RKO (cell line): ENCODE data around the gene CTNNA3.

ENCODE experiments used
- DNase-seq: peaks from one replicate; pipeline ENCODE4 v3.0.0-alpha.2; 2016; ENCODE audit warnings: low spot score

CTNNA3 gene

DNA sequence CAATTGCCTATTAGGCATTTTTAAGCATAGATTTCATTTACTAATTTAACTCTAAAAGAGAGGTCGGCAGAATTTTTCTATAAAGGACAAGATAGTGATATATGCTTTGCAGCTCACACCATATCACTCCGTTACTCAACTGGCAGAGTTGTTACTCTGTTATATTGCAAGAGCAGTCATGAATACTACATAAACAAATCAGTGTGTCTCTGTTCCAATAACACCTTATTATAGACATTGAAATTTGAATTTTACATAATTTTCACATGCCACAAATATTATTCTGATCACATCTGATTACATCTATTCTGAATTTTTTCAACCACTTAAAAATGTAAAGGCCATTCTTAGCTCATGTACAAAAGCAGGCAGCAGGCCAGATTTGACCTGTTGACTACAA lies 1624.1 kb downstream of the CTNNA3 start:
- no peak for DNase-seq

- no peak for DNase-seq
Observed at GRCh38 chr10:66058594-66058993, 1637.4 kb downstream of the CTNNA3 start.

GRCh38 chr10:66049335-66049734 lies 1646.7 kb downstream of the CTNNA3 start:
- DNase-seq: no peak

GRCh38 chr10:66045859-66046258 lies 1650.1 kb downstream of the CTNNA3 start:
- no peak for DNase-seq

- DNase-seq: no peak
Observed at GRCh38 chr10:66041771-66042170, 1654.2 kb downstream of the CTNNA3 start.

- DNase-seq: no peak
Observed at GRCh38 chr10:66038623-66039022, 1657.4 kb downstream of the CTNNA3 start.

GRCh38 chr10:66026321-66026720 lies 1669.7 kb downstream of the CTNNA3 start:
- DNase-seq: no peak

DNA sequence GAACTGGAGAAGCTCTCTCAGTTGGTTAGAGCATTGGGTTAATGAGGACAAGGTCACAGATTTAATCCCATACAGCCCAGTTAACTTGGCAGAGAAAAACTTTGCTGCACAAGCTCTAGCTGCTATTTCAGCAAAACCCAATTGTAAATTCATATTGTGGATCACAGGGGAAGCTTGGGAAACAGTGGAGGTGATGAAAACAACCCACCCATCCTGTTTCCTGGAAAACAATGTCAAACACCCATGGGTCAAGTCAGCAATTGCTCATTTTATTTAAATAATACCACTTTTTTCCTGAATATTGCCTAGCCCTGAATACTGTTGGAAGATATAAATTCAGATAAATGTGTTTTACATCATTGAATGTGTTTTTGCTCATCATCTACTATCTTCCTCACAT lies 1670.8 kb downstream of the CTNNA3 start:
- no peak for DNase-seq

DNA sequence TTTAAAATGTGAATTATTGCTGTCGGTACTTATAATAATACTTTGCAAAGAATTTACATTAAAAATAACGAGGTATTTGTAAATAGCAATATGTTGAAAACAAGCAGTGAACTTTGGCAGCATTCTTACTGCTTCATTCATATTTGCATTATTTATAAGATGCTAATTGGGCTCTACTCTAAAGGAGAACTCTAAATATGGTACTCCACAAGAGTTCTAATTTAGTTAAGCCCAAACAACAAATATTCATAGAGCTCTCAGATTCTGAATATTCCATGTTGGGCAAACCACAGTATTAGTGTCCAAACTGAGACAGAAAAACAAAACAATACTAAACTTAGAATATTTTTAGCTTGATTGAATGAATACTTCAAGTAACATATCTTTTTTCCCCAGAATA lies 1674.6 kb downstream of the CTNNA3 start:
- no peak for DNase-seq

DNA sequence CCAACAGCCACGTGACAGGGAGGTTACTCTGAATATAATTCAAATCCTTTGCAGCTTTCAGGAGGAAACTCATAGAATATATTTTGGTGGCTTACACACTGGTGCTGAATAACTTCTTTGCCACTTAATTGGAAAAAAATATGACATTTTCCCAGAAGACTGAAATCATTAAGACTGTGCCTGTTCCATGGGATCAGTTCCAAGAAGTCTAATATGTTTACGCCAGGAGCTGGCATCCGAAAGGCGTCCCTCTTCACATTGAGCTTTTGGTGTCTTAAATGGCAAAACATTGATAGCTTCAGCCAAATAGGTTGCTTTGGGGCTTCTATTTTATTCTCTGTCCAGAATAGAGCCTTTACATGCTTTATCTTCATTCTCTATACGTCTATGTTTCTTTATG lies 1687.8 kb downstream of the CTNNA3 start:
- DNase-seq: no peak

- no peak for DNase-seq
Observed at GRCh38 chr10:66006411-66006810, 1689.6 kb downstream of the CTNNA3 start.

GRCh38 chr10:65993451-65993850 lies 1702.5 kb downstream of the CTNNA3 start:
- no peak for DNase-seq

- no peak for DNase-seq
Observed at GRCh38 chr10:65968871-65969270, 1727.1 kb downstream of the CTNNA3 start.

GRCh38 chr10:65968437-65968836 lies 1727.6 kb downstream of the CTNNA3 start:
- DNase-seq: no peak

DNA sequence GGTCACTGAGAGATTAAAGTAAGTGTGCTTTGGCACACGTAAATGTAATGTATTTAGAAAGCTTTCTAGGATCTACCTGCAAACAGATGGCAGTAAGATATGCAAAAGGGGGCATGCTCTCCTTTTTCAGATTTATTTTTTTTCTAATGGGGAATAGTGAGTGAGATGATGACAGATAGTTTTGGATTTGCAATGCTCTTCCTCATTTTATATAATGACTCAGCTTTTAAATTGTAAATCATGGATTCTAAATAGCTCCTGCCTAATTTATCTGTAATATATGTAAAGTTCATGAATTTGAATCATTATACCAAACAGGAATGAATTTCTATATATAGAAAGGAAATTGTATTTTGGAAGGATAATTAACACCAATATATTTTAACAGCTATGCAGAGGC lies 1731.8 kb downstream of the CTNNA3 start:
- no peak for DNase-seq

DNA sequence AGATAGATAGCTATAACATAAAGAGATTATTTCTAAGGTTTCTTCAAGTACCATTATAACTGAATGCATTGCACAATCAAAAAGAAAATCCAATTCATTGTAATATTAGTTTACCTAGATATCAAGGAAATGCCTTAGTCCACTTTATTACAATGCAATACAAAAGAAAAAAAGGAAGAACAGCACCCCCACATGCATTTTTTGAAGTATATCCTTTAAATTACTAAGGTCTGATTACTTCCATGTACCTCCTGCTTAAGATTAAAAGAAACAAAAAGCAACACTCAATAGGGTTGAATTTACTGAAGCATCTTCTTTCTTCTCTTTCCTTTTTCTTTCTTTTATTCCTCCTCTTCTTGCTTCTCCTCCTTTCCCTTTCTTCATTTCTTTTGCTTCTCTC lies 1743.9 kb downstream of the CTNNA3 start:
- peak; percentile 1 for DNase-seq

DNA sequence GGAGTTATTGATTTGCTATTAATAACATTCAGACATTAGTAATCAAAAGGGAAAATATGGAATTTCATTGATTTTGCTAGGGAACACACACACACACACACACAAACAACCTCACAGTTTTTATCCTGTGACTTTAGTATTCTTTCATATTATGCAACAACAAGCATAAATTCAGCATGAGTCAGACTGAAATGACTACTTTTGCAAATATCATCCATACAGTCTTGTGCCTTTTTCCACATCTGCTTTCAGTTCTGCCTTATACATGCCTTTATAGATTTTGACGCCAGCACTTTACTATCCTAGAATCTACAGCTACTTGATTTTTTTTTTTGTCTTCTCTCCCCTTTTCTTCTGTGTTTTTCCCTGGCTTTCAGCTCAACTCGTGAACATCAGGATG lies 1745.9 kb downstream of the CTNNA3 start:
- DNase-seq: peak; percentile 27

DNA sequence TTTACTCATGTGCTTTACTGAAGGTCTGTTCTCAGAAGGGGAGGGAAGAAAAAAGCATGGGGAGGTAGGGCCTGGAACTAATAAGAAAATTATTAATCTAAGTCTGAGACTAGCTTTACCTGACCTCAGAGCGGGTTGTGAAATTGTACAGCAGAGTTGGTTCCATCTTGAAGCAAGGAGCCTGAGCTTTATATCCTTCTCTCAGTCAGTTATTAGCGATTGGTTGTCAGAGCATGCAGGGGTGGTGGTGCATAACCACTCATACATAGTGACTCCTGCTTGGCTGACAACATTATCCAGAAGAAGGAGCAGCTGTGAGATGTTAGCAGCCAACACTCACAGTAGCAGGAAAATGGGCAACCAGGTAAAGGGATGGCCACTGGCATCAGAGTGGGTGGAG lies 1746.5 kb downstream of the CTNNA3 start:
- DNase-seq: no peak

DNA sequence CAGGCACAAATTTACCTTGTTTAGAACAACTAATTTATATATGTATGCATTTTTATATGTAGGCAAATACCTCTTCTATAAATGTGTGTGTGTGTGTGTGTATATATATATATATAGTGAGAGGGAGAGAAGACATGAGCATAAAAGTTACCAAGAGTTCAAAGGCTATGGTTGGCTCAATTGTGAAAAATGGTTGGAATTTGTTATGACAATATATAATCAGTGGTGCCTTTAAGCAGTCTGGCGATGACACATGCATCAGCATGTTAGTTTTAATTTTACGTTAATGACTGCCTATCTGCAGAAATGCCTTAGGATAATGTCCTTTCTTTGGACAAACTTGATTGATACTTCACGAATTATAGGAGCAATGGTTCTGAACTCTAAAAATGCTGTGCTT lies 1750.9 kb downstream of the CTNNA3 start:
- no peak for DNase-seq

DNA sequence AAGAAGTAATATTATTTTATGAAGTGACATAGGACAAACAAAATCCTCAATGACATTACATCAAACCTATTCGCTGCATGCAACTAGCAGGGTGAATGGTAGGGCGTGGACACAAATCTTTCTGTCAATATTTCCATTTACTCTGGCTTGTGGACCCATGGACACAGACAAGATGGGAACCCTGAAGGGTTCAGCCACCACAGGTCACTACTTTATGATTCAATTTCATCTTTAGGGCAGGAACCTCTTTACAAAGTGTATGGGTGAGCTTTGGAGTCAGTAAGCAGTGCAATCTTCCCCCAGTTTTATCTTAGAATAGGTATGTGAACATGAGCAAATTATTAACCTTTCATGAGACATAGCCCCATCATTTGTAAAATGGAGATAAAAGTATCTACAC lies 1752.5 kb downstream of the CTNNA3 start:
- DNase-seq: no peak

DNA sequence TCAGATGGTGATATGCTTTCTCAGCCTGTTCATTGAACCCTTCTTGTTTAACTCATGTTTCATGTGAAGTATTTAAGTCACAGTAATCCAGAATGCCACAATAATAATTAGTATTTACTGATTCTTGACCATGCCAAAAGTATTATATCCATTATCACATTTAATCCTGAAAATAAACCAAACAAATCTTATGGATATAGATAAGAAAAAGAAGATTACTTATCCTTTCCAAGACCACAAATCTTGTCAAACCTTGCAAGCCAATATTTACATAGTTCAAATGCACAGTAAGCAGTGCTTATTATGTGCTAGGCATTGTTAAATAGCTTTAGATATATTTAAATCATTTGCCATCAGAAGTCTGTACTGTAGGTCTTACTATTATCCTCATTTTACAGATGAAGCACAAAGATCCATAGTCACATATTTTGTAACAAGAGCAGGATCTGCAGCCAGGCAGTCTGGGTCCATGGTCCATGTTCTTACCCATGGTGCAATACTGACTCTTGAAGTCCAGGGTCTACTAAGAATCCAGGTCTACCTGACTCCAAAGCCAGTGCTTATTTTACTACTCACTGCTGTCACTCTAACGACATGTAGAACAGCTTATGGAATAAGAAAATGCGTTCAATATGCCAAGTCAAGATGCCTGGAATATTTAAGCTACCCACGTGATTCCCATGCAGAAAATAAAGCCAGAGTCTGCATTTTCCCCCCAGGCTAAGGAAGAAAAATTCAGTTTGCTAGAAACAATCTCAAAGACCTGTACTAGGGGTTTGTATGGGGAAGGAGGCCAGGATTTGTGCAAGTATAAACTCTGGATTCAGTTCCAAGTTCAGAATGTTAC lies 1755.0 kb downstream of the CTNNA3 start:
- no peak for DNase-seq

GRCh38 chr10:65940105-65940504 lies 1755.9 kb downstream of the CTNNA3 start:
- DNase-seq: no peak

DNA sequence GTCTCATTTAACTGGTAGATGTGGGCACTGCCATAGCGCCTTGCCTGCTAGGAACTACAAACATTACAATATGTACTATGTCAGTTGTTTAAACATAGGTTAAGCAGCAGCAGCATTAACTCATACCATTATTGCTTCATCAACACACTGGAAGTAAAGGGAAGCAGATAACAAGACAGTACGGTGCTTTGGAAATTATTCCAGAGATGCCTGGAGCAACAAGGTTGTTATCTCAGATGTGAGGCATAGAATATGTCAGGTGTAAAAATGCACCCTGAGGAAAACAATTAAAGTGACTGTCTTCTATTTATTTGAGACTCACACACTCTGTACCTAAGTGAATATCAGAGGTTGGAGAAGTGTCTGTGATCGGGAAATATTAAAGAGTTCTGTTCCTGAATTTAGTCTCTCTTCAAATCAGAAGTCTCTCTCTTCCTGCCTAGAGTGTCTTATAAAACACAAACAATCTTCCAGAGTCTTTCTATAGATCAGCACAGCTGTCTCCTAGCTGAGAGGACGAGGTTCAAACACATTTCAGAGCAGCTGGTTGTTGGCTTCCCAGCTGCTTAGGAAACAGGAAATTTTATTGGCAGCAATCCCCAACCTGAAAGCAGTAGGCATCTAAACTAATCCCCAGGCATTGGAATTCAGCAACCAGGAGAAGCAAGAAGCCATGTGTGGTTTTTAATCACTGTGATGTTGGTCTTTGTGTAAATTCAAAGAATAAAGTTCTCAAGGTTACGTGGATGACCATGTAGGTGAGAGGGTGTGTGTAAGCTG lies 1764.5 kb downstream of the CTNNA3 start:
- no peak for DNase-seq
